ENCODE data around the gene MCC.

DNA sequence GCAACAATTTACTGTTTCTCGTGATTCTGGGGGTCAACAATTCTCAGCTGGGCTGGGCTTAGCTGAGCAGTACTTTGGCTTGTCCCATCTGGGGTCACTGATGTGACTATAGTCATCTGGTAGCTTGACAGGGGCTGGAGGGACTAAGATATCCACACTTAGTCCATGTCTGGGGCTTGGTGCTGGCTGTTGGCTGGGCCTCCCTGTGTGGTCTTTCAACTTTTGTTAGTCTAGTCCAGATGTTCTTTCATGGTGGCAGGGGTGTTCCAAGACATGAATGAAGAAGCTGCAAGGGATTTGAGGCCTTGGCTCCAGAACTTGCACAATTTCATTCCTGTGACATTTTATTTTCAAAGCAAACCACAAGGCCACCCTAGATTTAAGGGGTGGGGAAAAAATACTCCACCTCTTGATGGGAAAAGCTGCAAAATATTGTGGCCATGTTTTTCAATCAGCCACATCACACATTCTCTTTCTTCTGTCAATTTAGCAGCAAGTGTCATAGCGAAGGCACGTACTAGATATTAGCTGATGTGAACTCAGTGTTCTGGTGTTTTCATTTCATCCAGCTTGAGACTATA is 112.7 kb downstream of the MCC start:
- TF ChIP-seq, protein P1, sequence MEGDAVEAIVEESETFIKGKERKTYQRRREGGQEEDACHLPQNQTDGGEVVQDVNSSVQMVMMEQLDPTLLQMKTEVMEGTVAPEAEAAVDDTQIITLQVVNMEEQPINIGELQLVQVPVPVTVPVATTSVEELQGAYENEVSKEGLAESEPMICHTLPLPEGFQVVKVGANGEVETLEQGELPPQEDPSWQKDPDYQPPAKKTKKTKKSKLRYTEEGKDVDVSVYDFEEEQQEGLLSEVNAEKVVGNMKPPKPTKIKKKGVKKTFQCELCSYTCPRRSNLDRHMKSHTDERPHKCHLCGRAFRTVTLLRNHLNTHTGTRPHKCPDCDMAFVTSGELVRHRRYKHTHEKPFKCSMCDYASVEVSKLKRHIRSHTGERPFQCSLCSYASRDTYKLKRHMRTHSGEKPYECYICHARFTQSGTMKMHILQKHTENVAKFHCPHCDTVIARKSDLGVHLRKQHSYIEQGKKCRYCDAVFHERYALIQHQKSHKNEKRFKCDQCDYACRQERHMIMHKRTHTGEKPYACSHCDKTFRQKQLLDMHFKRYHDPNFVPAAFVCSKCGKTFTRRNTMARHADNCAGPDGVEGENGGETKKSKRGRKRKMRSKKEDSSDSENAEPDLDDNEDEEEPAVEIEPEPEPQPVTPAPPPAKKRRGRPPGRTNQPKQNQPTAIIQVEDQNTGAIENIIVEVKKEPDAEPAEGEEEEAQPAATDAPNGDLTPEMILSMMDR (IDR thresholded peaks at IDR 0.05): no peak
- TF ChIP-seq POLR2A (IDR thresholded peaks at IDR 0.05): no peak
- no peak for TF ChIP-seq POLR2AphosphoS5 (IDR thresholded peaks at IDR 0.05; ENCODE audit: insufficient read depth in 1 of 2, low read depth in 1 of 2)
